Measurements from ENCODE around the gene RFPL4AL1. TPM values are rescaled to one million over a fixed set of nuclear protein-coding genes. Genes with fewer than 3 reads are reported as not detected.

Gene RFPL4AL1
- total and polyA plus RNA-seq, 10 of the 15 experiments (the other 5 are each of a cell fraction or from before 2014, with no cell fraction given), result not detected

GRCh38 chr19:55778331-55778730 lies 9.4 kb downstream of the RFPL4AL1 start (continued):
- TF ChIP-seq, protein P1, sequence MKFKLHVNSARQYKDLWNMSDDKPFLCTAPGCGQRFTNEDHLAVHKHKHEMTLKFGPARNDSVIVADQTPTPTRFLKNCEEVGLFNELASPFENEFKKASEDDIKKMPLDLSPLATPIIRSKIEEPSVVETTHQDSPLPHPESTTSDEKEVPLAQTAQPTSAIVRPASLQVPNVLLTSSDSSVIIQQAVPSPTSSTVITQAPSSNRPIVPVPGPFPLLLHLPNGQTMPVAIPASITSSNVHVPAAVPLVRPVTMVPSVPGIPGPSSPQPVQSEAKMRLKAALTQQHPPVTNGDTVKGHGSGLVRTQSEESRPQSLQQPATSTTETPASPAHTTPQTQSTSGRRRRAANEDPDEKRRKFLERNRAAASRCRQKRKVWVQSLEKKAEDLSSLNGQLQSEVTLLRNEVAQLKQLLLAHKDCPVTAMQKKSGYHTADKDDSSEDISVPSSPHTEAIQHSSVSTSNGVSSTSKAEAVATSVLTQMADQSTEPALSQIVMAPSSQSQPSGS (IDR thresholded peaks at IDR 0.05; ENCODE audit: low read length), result no peak
- TF ChIP-seq POLR2AphosphoS5 (IDR thresholded peaks at IDR 0.05; ENCODE audit: low read length) (no peak), HCFC1 (IDR thresholded peaks at IDR 0.05; ENCODE audit: low read length) (no peak), ZNF217 (IDR thresholded peaks at IDR 0.05) (no peak)

DNA sequence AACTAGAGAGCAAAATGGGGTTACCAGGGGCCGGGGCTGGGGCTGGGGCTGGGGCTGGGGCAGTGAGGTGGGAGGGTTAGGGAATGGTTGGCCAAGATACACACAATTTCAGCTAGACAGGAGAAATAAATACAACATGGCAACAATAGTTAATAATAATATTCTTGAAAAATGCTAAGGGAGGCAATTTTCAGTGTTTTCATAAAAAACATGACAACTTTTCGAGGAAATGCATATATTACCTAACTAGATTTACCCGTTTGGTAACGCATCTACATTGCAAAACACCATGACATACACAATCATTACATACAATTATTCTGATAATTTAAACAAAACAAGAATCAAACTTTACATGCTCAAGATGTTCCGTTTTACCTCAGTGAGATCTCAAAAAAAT lies 12.2 kb downstream of the RFPL4AL1 start:
- WGBS (ENCODE audit: insufficient coverage, insufficient replicate concordance, low lambda C conversion rate, missing lambda C conversion rate), result 47% methylated on average over 5 of the region's 5 CpGs
- Histone ChIP-seq H3K36me3 (ENCODE audit: control insufficient read depth in 2 of 2, insufficient read depth in 2 of 2, low read length in 1 of 2) (no peaks in the 10 kb centered on the region), H3K4me1 (ENCODE audit: control insufficient read depth, insufficient read depth, low read length) (no peaks in the 10 kb centered on the region), H3K27ac (ENCODE audit: control insufficient read depth, insufficient read depth) (no peak overlapping the region), H2AFZ (ENCODE audit: control insufficient read depth, low read depth, low read length) (no peak overlapping the region), H3K79me2 (ENCODE audit: control insufficient read depth, insufficient read depth, low read length) (no peaks in the 10 kb centered on the region), H4K20me1 (ENCODE audit: control insufficient read depth, insufficient read depth) (no peaks in the 10 kb centered on the region), H3K27me3 (replicated peaks in 1 of 2; ENCODE audit: control insufficient read depth in 2 of 2, insufficient read depth in 2 of 2, low read length in 1 of 2) (no peaks in the 10 kb centered on the region), H3K9ac (ENCODE audit: control insufficient read depth, insufficient read depth, low read length) (no peak overlapping the region), H3K4me2 (ENCODE audit: control insufficient read depth, insufficient read depth) (no peak overlapping the region), H3K9me3 (replicated peaks; ENCODE audit: control insufficient read depth, insufficient read depth, low read length) (no peaks in the 10 kb centered on the region; the same call in 2 of the 3 replicates), H3K4me3 (no peak overlapping the region)
- ChIA-PET SMC1A (ENCODE audit: uncharacterized antibody, unreplicated experiment) (no interaction called here), RAD21 (ENCODE audit: unreplicated experiment) (interaction anchor here (0.6 kb wide), 1 partner anchor 49 kb away, joined by 4 read pairs; no protein-coding TSS in a partner anchor), CTCF (no interaction called here), POLR2A (no interaction called here)
- no peak for FAIRE-seq
- in situ Hi-C loops (cut with MboI) (no loop called here), intact Hi-C loops (cut with micrococcal nuclease; ENCODE audit: unreplicated experiment) (no loop called here)
- no peak for ATAC-seq
- DNase-seq (ENCODE audit: low read depth, low spot score), result no peak
- BruUV-seq (replicated peaks), result no TSS peak
- TF ChIP-seq SUZ12 (IDR thresholded peaks at IDR 0.05; ENCODE audit: unreplicated experiment) (no peak), SMC3 (IDR thresholded peaks at IDR 0.05; ENCODE audit: borderline replicate concordance, low read length) (no peak), NFXL1 (IDR thresholded peaks at IDR 0.05; ENCODE audit: borderline replicate concordance) (no peak), IRF5 (IDR thresholded peaks at IDR 0.05; ENCODE audit: borderline replicate concordance) (no peak), RBBP5 (conservative IDR thresholded peaks at IDR 0.05) (no peak), ETV6 (conservative IDR thresholded peaks at IDR 0.05 in 1 of 2, IDR thresholded peaks at IDR 0.05 in 1 of 2; ENCODE audit: borderline replicate concordance in 1 of 2, low read depth in 1 of 2) (no peak), ELK1 (IDR thresholded peaks at IDR 0.05; ENCODE audit: low read depth, low read length) (no peak), ATF3 (IDR thresholded peaks at IDR 0.05; ENCODE audit: borderline replicate concordance, extremely low read depth, low read depth, low read length) (no peak), POLR2AphosphoS5 (IDR thresholded peaks at IDR 0.05; ENCODE audit: low read length) (no peak), ZBED1 (IDR thresholded peaks at IDR 0.05; ENCODE audit: borderline replicate concordance) (no peak), CBX3 (IDR thresholded peaks at IDR 0.05; ENCODE audit: borderline replicate concordance, low read depth) (no peak), SIX5 (IDR thresholded peaks at IDR 0.05; ENCODE audit: low read depth, low read length, severe bottlenecking) (no peak)
- TF ChIP-seq, protein P2, sequence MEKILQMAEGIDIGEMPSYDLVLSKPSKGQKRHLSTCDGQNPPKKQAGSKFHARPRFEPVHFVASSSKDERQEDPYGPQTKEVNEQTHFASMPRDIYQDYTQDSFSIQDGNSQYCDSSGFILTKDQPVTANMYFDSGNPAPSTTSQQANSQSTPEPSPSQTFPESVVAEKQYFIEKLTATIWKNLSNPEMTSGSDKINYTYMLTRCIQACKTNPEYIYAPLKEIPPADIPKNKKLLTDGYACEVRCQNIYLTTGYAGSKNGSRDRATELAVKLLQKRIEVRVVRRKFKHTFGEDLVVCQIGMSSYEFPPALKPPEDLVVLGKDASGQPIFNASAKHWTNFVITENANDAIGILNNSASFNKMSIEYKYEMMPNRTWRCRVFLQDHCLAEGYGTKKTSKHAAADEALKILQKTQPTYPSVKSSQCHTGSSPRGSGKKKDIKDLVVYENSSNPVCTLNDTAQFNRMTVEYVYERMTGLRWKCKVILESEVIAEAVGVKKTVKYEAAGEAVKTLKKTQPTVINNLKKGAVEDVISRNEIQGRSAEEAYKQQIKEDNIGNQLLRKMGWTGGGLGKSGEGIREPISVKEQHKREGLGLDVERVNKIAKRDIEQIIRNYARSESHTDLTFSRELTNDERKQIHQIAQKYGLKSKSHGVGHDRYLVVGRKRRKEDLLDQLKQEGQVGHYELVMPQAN (conservative IDR thresholded peaks at IDR 0.05), result no peak

All from GM12878 (cell line).